GM18873 (cell line): ENCODE results near the gene PTPRN2.
"Not testable (repeated sequence)": the region's sequence is repeated elsewhere in the genome, so short reads cannot be mapped to it uniquely, and the experiment has no call there.

ENCODE experiments used
- ATAC-seq: cut with Tn5 transposase; IDR thresholded peaks from one replicate; pipeline ENCODE4 v1.9.1; 2021; ENCODE audit warnings: mild to moderate bottlenecking, moderate library complexity, moderate number of reproducible peaks; ENCODE audit not compliant: unreplicated experiment, low FRiP score

Gene PTPRN2

DNA sequence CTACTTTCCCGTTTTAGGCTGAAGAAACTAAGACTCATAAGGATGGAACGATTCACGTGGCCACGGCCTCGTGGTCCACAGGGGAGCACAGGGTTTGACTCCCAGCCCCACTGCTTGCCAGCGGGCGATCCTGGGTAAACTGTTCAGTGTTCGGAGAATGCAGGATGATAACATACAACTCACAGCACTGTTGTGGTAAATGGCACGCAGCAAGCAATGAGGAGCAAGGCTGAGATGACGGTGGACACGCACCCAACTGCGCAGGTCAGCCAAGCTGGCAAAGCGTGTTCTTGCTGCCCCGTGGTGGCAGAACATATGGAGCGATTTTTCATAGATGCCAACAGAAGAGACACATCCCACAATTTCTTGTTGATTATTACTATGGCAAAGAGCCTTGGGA, 978.1 kb downstream of the PTPRN2 start:
- no peak for ATAC-seq

DNA sequence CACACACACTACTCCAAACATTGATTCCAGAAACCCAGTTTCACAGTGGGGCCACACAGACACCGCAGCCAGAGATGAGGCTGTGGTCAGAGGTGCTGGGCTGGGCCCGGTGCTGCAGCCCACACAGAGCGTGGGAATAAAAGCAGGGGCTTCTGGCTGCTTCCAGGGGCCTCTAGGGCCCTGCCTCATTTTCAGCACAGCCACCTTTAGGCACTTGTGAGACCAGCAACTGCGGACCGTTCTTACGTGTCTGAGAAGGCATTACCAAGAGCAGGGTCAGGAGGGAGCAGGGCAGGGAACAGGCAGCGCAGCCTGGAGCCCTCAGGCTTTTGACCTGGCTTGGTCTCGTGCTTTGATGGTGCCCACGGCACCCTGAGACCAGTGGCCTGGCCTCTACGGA, 980.4 kb downstream of the PTPRN2 start:
- no peak for ATAC-seq

DNA sequence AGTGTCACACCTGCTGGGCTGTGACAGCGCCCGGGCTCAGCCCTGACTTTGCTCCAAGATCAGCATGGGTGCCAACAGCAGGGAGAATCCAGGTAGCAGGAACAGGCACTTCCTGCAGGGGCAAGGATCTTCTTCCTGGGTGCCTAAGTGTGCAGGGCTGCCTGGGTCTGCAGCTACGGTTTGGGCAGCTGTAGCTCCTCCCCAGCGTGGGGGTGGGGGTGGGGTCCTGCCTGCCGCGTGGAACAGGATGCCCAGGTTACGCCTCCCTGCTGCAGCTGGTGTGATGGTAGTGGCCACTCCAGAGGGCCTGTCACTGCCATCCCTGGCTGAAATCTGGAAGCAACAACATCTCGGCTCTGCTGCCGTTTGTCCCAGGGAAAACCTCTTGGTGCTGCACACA, 981.5 kb downstream of the PTPRN2 start:
- ATAC-seq: no peak

DNA sequence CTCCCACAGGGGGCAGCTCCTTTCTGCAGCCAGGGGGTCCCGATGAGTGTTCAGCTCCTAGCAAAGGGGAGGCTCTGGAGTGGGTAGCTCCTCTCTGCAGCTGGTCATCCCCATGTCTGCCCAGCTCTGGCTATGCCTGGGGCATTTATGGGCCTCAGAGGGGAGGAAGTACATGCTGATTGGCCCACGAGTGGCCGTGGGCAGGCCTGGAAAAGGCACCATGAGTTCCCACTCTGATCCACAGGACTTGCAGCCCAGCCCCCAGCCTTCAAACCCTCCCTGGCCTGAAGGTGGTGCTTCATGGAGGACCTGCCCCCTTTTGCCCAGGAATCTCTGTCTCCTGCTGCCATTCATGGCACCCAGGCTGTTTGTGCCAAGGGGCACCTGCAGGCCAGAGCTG, 982.0 kb downstream of the PTPRN2 start:
- no peak for ATAC-seq

GRCh38 chr7:157604661-157605381, 982.8 kb downstream of the PTPRN2 start:
- no peak for ATAC-seq

GRCh38 chr7:157603716-157604115, 983.9 kb downstream of the PTPRN2 start:
- no peak for ATAC-seq

DNA sequence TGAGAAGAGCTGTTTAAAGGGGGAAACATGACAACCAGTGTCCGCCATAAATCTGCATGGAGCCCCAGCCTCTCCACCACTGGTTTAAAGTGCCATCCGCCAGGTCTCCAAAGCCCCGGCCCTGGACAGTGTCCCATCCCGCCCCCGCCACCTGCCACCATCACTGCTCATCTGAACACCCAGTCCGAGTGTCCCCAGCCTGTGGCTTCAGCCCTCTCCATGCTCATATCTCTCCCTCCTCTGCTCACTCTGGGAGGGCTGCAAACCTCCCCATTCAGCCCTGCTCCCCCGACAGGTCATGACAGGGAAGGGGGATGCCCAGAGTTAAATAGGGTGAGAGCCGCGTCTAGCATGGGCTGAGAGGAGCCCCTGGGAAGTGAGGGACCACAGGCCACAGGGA, 984.6 kb downstream of the PTPRN2 start:
- ATAC-seq: no peak

GRCh38 chr7:157602581-157602980, 985.0 kb downstream of the PTPRN2 start:
- ATAC-seq: no peak

DNA sequence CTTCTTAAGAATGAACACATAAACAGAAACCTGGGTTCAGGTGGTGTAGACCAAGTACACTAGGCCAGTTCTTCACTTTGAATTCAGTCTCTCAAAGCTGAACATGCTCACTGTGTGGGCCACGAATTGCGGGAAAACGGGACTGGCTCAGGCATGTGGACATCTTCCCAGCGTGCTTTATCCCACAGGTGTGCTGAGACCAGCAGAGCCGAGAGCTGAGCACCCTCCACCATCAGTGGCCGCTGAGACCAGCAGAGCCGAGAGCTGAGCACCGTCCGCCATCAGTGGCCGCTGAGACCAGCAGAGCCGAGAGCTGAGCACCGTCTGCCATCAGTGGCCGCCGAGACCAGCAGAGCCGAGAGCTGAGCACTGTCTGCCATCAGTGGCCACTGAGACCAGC, 985.5 kb downstream of the PTPRN2 start:
- no peak for ATAC-seq

DNA sequence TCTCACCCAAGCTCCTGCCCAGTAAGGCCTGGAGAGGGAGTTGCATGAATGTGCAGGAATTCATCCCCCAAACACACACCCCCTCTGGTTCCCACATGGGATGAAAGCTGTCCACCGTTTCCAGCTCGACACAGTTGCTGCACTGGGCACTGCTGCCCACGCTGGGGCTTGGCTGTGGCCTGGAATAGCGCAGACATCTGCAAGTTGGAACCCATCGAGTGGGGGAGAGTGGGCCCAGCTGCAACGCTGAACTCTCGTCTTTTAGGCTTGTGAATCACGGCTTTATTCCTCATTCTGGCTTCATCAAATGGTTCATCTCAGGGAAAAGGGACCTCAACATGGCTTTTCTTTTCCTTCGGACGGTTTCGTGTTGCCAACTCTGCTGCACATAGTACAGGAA, 986.1 kb downstream of the PTPRN2 start:
- no peak for ATAC-seq

GRCh38 chr7:157599491-157599890, 988.1 kb downstream of the PTPRN2 start:
- ATAC-seq: no peak

GRCh38 chr7:157597562-157597961, 990.1 kb downstream of the PTPRN2 start:
- no peak for ATAC-seq

- ATAC-seq: no peak
Measured at GRCh38 chr7:157596881-157597280, 990.7 kb downstream of the PTPRN2 start.

- no peak for ATAC-seq
Measured at GRCh38 chr7:157596471-157596870, 991.2 kb downstream of the PTPRN2 start.

- ATAC-seq: no peak
Measured at GRCh38 chr7:157596026-157596425, 991.6 kb downstream of the PTPRN2 start.

DNA sequence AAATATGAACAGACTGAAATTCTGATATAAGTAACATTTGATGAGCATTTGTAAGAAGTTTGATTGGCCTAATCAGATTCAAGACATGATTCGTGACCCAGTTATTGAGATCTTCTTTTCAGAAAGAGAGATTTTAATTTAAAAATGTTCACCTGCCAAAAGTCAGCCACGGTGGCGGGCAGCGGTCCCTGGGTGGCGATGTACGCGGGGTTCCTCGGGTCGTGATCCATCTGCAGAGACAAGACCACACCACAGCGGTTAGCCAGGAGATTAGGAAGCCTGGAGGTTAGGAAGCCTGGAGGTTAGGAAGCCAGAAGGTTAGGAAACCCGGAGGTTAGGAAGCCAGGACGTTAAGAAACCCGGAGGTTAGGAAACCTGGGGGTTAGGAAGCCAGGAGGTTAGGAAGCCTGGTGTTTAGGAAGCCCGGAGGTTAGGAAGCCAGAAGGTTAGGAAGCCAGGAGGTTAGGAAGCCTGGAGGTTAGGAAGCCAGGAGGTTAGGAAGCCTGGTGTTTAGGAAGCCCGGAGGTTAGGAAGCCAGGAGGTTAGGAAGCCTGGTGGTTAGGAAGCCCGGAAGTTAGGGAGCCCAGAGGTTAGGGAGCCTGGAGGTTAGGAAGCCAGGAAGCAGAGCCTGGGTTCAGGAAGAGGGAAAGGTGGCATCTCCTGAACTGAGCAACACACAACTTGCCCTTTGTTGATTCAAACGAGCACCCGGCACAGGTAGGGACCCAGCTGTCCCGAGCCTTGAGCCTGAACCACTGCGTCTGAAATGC, 992.4 kb downstream of the PTPRN2 start:
- no peak for ATAC-seq

GRCh38 chr7:157594306-157594705, 993.3 kb downstream of the PTPRN2 start:
- ATAC-seq: no peak

DNA sequence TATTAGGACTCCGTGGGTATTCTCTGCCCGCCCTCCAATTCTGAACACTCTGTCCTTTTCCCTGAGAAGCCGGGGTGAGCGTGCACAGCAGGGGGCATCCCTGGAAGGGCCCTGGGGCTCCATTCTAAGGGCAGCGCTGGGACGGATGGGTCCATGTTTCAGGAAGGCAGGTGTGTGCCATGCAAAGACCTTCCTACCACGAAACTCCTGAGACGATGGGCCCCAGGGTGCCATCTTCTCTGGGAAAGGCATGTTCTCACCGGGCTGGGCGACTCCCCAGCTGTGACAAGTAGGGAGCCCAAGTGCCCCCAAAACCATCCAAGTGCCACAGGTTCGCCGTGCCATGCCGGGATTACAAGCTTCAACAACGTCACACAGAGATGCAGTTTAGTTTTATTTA, 994.1 kb downstream of the PTPRN2 start:
- ATAC-seq: no peak

DNA sequence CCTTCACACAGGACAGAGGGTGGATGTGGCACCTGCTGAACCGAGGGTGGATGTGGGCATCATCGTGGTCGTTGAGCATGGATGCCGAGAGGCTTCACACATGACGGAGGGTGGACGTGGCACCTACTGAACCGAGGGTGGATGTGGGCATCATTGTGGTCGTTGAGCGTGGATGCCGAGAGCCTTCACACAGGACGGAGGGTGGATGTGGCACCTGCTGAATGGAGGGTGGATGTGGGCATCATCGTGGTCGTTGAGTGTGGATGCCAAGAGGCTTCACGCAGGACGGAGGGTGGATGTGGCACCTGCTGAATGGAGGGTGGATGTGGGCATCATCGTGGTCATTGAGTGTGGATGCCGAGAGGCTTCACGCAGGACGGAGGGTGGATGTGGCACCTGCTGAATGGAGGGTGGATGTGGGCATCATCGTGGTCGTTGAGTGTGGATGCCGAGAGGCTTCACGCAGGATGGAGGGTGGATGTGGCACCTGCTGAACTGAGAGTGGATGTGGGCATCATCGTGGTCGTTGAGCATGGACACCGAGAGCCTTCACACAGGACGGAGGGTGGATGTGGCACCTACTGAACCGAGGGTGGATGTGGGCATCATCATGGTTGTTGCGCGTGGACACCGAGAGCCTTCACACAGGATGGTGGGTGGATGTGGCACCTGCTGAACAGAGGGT, 994.8 kb downstream of the PTPRN2 start:
- ATAC-seq: not testable (repeated sequence)

DNA sequence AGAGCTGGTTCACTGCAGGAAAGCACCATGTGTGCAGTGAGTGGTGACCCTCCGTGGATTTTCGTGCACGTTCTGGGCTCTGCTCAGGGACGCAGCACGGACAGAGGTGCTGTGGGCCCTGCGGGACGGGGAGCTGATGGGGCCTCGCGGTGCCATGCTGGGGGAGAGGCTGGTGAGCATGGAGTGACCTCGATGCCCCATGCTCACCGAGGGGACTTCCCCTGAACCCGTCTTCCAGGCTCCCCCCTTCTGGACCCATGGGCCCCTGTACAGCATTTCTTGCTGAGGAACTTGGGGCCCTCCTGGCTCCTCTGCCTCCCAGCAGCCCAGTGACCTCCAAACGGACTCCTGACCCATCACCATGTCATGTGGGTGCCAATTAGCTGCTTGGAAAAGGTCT, 997.1 kb downstream of the PTPRN2 start:
- no peak for ATAC-seq

GRCh38 chr7:157589680-157590079, 997.9 kb downstream of the PTPRN2 start:
- ATAC-seq: no peak
